Bronchial smooth muscle cell (primary cell): Measurements from ENCODE around the gene ACADL. TPM values are rescaled to one million over a fixed set of nuclear protein-coding genes. Genes with fewer than 3 reads are reported as not detected.

Experiments used
- total RNA-seq: library from RNA; depleted of rRNA; stranded (reverse); fragments of >200 nt; gene quantifications from 2 replicates; pipeline ENCODE4 v1.2.1, GENCODE V29; 2014

The ACADL gene
- under 0.01 and 0.26 TPM in 2 replicates for total RNA-seq

GRCh38 chr2:210224941-210225672 is at the start of gene ACADL:
Gene ACADL, minus strand, starts transcription at chr2:210225447. Its CDS starts 184 bp downstream, at chr2:210225263.

GRCh38 chr2:210171309-210172218 is 53.7 kb downstream of the ACADL start, which contains the start of gene KANSL1L:
Gene KANSL1L, minus strand, starts transcription at chr2:210171409. Its CDS starts 16,827 bp downstream, at chr2:210154582.

Other genes starting within 250 kb of the ACADL start
- 58.8 and 75.6 TPM in 2 replicates for gene RPE, start 222.8 kb downstream of the ACADL start, total RNA-seq
- gene KANSL1L, start 54.0 kb downstream of the ACADL start, total RNA-seq: 14.5 and 19.0 TPM in 2 replicates
- gene MYL1, start 89.7 kb upstream of the ACADL start, total RNA-seq: not detected in 2 replicates